ENCODE data around the gene GDI1. TPM values are rescaled to one million over a fixed set of nuclear protein-coding genes. Genes with fewer than 3 reads are reported as not detected.

GDI1 gene
- total RNA-seq, 2 experiments from 2014 or later: 66.3 to 68.4 TPM

DNA sequence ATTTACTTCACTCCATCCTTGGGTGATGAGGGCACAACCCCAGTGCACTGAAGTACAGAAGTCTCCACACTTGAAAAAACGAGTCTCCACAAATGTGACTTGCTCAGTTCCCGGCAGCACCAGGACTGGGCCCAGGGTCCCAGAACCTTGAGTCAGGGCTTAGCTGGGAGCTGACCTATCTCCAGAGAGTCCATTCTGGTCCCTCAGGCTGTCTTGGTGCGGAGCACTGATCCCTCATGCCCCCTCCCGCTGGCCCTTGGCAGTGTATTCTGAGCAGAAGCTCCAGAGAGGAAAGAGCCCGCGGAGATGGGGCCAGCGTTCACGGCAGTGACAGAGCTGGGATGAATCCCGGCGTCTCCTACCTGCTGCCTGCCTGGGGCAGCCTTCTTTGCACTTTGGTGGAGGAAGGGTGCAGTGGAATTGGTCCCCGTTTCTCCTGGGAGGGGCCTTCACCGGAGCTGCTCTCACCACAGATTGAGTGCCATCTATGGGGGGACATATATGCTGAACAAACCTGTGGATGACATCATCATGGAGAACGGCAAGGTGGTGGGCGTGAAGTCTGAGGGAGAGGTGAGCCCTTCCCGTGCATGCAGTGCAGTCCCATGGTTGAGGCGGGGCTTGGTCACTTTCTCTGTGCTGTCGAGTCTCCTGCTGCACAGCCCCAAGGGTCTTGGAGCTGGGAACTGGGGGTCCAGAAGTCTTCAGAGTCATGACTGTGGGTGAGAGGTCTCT, 3.8 kb downstream of the GDI1 start:
- peak overlapping the region; percentile 42 for H3K27ac Mint-ChIP-seq
- H3K36me3 Mint-ChIP-seq: peaks cover 5% of the 10 kb centered on the region
- H3K27me3 Mint-ChIP-seq: no peaks in the 10 kb centered on the region
- H3K4me1 Mint-ChIP-seq: peaks cover 18% of the 10 kb centered on the region
- no peak overlapping the region for H3K4me3 Mint-ChIP-seq
- H3K9me3 Mint-ChIP-seq: no peaks in the 10 kb centered on the region
- no peak for DNase-seq

DNA sequence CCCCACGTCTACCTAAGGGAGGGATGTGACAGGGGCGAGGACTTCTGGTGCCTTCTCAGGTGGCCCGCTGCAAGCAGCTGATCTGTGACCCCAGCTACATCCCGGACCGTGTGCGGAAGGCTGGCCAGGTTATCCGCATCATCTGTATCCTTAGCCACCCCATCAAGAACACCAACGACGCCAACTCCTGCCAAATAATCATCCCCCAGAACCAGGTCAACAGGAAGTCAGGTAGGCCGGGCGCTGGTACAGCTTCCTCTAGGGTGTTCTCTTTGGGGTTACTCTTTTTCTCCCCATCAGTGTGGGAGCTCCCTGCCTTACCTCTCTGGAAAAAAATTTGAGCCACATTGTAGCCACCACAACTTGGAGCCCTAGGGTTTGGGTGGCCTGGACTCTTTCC, 4.6 kb downstream of the GDI1 start:
- H3K36me3 Mint-ChIP-seq: no peaks in the 10 kb centered on the region
- H3K27me3 Mint-ChIP-seq: no peaks in the 10 kb centered on the region
- no peak overlapping the region for H3K27ac Mint-ChIP-seq
- H3K9me3 Mint-ChIP-seq: no peaks in the 10 kb centered on the region
- no peak overlapping the region for H3K4me3 Mint-ChIP-seq
- peaks cover 13% of the 10 kb centered on the region for H3K4me1 Mint-ChIP-seq
- DNase-seq: no peak

- H3K4me3 Mint-ChIP-seq: no peak overlapping the region
- no peaks in the 10 kb centered on the region for H3K27me3 Mint-ChIP-seq
- peaks cover 13% of the 10 kb centered on the region for H3K4me1 Mint-ChIP-seq
- H3K9me3 Mint-ChIP-seq: no peaks in the 10 kb centered on the region
- no peaks in the 10 kb centered on the region for H3K36me3 Mint-ChIP-seq
- no peak for DNase-seq
- H3K27ac Mint-ChIP-seq: no peak overlapping the region
Observed at GRCh38 chrX:154441984-154442707, 5.2 kb downstream of the GDI1 start.

DNA sequence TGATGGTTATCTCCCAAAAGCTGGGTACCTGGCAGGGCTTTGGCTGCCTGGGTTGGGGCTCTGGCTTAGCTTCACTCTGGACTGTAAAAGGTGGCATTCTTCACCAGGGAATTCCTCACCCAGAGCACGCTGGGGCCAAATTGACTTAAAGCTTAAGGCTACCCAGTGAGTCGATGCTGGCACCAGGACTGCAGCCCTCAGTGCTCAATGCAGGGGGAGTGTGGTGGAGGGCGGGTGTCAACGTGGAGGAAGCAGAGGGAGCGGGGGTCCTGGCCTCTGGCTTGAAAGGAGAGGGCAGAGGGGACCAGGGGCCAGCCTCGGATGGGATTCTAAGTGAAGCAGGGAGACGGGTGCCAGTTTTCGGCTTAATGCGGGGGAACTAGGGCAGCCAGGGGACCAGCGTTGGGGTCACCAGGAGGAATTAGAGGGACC, 6.5 kb downstream of the GDI1 start:
- H3K36me3 Mint-ChIP-seq: no peaks in the 10 kb centered on the region
- H3K4me1 Mint-ChIP-seq: peaks cover 8% of the 10 kb centered on the region
- no peak for DNase-seq
- no peaks in the 10 kb centered on the region for H3K27me3 Mint-ChIP-seq
- peak overlapping the region; percentile 78 for H3K27ac Mint-ChIP-seq
- H3K4me3 Mint-ChIP-seq: peak overlapping the region; percentile 76
- no peaks in the 10 kb centered on the region for H3K9me3 Mint-ChIP-seq

DNA sequence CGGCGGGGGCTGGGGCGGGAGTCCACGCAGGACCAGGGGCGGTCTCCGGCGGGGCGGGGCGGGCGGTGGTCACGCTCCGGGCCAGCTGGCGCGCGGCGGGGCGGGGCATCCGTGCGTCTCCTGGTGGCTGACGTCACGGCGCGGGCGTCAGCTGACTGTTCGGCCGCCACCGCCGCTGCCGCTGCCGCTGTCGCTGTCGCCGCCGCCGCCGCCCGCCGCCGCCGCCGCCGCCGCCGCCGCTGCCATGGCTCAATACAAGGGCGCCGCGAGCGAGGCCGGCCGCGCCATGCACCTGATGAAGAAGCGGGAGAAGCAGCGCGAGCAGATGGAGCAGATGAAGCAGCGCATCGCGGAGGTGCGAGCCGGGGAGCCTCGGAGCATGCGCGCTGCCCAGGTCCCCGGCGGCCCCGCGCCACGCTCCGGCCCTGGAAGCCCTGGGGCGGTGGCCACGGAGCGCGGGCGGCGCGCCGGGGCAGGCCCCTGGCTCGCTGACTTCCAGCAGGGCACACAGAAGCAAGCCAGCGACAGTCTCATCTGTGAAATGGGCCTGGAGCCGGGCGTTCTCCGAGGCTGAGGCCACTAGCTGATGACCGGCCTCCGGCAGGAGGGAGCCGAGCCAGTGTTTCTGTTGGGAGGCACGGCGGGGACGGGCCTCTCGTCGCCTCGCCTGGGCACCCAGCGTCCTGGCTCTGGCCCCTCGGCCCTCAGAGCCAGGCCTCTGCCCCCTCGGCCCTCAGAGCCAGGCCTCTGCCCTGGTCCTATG, 7.2 kb downstream of the GDI1 start, which contains the start of gene FAM50A:
FAM50A (plus strand) TSS at position 150 of the 763 bp plus-strand sequence; CDS start at position 245, 95 bp downstream.
- Mint-ChIP-seq H3K36me3 (no peaks in the 10 kb centered on the region), H3K4me1 (peaks cover 4% of the 10 kb centered on the region), H3K27ac (peak within 1 kb of the TSS; percentile 78), H3K4me3 (peak within 1 kb of the TSS; percentile 76), H3K9me3 (no peaks in the 10 kb centered on the region), H3K27me3 (no peaks in the 10 kb centered on the region)
- peak; percentile 77 for DNase-seq

GRCh38 chrX:154444755-154445246, 7.8 kb downstream of the GDI1 start:
- Mint-ChIP-seq H3K4me3 (peak overlapping the region; percentile 57), H3K27ac (peak overlapping the region; percentile 16), H3K27me3 (no peaks in the 10 kb centered on the region), H3K9me3 (no peaks in the 10 kb centered on the region), H3K36me3 (no peaks in the 10 kb centered on the region), H3K4me1 (peaks cover 4% of the 10 kb centered on the region)
- no peak for DNase-seq

GRCh38 chrX:154445776-154446175, 8.8 kb downstream of the GDI1 start:
- no peak overlapping the region for H3K27ac Mint-ChIP-seq
- no peaks in the 10 kb centered on the region for H3K27me3 Mint-ChIP-seq
- no peak overlapping the region for H3K4me3 Mint-ChIP-seq
- no peaks in the 10 kb centered on the region for H3K36me3 Mint-ChIP-seq
- H3K9me3 Mint-ChIP-seq: no peaks in the 10 kb centered on the region
- no peaks in the 10 kb centered on the region for H3K4me1 Mint-ChIP-seq
- no peak for DNase-seq

DNA sequence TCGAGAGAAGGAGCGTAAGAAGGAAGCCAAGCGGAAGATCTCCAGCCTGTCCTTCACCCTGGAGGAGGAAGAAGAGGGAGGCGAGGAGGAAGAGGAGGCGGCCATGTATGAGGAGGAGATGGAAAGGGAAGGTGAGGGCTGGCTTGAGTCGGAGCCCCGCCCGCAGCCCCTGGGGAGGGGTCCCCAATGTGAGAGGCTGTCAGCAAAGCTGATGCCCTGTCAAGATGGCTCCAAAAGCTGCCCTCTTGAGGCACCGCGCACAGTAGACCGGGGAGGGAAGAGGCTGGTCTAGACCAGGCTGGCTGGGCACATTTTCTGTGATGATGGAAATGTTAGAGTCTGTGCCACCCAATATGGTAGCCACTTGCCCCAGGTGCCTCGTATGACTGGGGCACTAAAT, 9.5 kb downstream of the GDI1 start:
- DNase-seq: no peak
- Mint-ChIP-seq H3K27ac (no peak overlapping the region), H3K4me1 (no peaks in the 10 kb centered on the region), H3K4me3 (no peak overlapping the region), H3K9me3 (no peaks in the 10 kb centered on the region), H3K36me3 (no peaks in the 10 kb centered on the region), H3K27me3 (no peaks in the 10 kb centered on the region)

DNA sequence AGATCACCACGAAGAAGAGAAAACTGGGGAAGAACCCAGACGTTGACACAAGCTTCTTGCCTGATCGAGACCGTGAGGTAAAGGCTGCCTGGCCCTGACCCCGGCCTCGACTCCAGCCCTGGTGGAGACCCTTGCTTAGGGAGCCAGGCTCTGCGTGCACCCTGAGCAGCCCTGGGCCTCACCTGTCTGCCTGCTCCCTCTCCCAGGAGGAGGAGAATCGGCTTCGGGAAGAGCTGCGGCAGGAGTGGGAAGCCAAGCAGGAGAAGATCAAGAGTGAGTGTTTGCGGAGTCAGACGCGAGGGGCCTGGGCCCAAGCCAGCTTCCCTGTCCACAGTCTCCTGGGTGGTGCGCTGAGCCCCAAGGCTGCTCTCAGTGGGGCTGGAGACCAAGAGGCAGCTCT, 11.5 kb downstream of the GDI1 start:
- H3K27ac Mint-ChIP-seq: no peak overlapping the region
- no peaks in the 10 kb centered on the region for H3K9me3 Mint-ChIP-seq
- DNase-seq: no peak

DNA sequence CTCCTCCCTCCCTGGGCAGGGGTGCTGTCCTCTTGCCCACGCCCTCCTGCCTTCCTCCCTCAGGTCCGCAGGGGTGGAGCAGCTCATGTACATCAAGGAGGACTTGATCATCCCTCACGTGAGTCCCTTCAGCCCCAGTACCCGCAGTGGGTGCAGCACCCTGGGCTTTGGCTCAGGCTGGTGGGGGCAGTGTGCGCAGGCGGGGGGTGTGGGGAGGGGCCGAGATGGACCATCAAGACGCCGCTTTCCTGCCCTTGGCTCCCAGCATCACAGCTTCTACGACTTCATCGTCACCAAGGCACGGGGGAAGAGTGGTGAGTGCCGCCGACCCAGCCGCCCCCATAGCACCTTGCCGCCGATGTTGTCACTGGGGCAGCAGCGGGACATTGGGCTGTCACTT, 12.7 kb downstream of the GDI1 start:
- no peak for DNase-seq
- Mint-ChIP-seq H3K27me3 (no peaks in the 10 kb centered on the region), H3K4me1 (no peaks in the 10 kb centered on the region), H3K36me3 (peaks cover 2% of the 10 kb centered on the region), H3K9me3 (no peaks in the 10 kb centered on the region), H3K27ac (no peak overlapping the region), H3K4me3 (no peak overlapping the region)

More for the DNA sequence above, 11.5 kb downstream of the GDI1 start:
- Mint-ChIP-seq H3K36me3 (no peaks in the 10 kb centered on the region), H3K4me3 (no peak overlapping the region), H3K27me3 (no peaks in the 10 kb centered on the region), H3K4me1 (no peaks in the 10 kb centered on the region)

GRCh38 chrX:154450312-154450711, 13.4 kb downstream of the GDI1 start:
- no peaks in the 10 kb centered on the region for H3K9me3 Mint-ChIP-seq
- H3K27me3 Mint-ChIP-seq: no peaks in the 10 kb centered on the region
- H3K27ac Mint-ChIP-seq: no peak overlapping the region
- peaks cover 2% of the 10 kb centered on the region for H3K36me3 Mint-ChIP-seq
- H3K4me3 Mint-ChIP-seq: no peak overlapping the region
- no peak for DNase-seq
- H3K4me1 Mint-ChIP-seq: no peaks in the 10 kb centered on the region

DNA sequence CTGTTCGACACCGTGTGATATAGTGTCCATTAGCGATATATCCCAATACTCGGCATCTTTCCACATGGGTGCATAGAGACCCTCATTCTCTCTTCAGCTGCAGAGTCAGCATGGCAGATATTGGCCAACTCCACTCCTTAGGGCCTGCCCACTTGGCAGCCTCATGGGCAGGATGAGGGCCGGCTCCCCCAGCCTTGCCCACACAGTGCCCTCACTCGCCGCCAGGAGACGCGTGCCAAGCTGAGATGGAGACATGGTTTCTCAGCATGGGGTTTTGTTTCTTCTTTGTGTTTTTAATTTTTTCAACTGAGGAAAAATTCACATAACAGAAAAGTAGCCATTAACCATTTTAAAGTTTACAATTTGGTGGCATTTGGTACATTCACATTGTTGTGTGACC, 15.9 kb downstream of the GDI1 start:
- H3K4me1 Mint-ChIP-seq: peaks cover 4% of the 10 kb centered on the region
- H3K27ac Mint-ChIP-seq: no peak overlapping the region
- no peak for DNase-seq
- no peaks in the 10 kb centered on the region for H3K27me3 Mint-ChIP-seq
- no peaks in the 10 kb centered on the region for H3K9me3 Mint-ChIP-seq
- peaks cover 2% of the 10 kb centered on the region for H3K36me3 Mint-ChIP-seq
- no peak overlapping the region for H3K4me3 Mint-ChIP-seq

DNA sequence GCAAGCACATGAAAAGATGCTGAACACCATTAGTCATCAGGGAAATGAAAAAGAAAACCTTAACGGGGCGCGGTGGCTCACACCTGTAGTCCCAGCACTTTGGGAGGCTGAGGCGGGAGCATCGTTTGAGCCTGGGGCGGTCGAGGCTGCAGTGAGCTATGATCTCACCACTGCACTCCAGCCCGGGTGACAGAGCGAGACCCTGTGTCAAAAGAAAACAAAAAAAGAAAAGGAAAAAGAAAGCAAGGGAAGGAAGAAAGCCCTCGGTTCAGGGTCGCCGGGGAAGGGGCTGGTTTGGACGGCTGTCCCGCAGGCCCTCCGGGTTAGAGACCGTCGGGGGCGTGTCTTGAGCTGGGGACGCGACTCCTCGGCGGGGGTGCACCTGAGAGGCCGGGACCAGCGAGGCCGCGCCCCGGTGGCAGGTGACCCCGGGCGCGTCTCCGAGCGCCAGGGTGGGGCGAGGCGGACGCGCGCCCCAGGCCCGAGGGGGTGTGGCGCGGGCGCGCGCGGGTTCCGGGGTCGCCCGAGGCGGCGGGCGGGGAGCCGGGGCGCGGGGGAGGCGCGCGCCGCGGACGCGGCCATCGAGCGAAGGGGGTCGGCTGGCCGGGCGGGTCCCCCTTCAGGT, 20.6 kb downstream of the GDI1 start:
- Mint-ChIP-seq H3K9me3 (no peaks in the 10 kb centered on the region), H3K27me3 (no peaks in the 10 kb centered on the region), H3K4me3 (peak overlapping the region; percentile 87), H3K27ac (peak overlapping the region; percentile 87), H3K36me3 (peaks cover 2% of the 10 kb centered on the region), H3K4me1 (peaks cover 4% of the 10 kb centered on the region)
- DNase-seq: peak; percentile 69

- H3K9me3 Mint-ChIP-seq: no peaks in the 10 kb centered on the region
- peak within 1 kb of the TSS; percentile 87 for H3K4me3 Mint-ChIP-seq
- peaks cover 4% of the 10 kb centered on the region for H3K4me1 Mint-ChIP-seq
- peak within 1 kb of the TSS; percentile 87 for H3K27ac Mint-ChIP-seq
- no peaks in the 10 kb centered on the region for H3K27me3 Mint-ChIP-seq
- H3K36me3 Mint-ChIP-seq: peaks cover 2% of the 10 kb centered on the region
- peak; percentile 76 for DNase-seq
Observed at GRCh38 chrX:154458116-154458953, 21.4 kb downstream of the GDI1 start, which contains the start of gene PLXNA3. TSS of gene PLXNA3 (plus strand) at chrX:154458281. CDS start at chrX:154460184, 1,903 bp downstream.

Measured in activated naive CD8-positive, alpha-beta T cell treated with anti-CD3 and anti-CD28 coated beads for 36 hours (primary cell).